Sigmoid colon (tissue), 4 donors: ENCODE measurements around the gene FAS.

Experiments used
- EP300 ChIP-seq, 4 donors: sonication (generic); formaldehyde crosslinking; IDR thresholded peaks; one replicate each; pipeline ENCODE4 v1.6.1; 2017; ENCODE audit warnings: antibody characterized with exemption in 4 of 4
- POLR2A ChIP-seq, 2 donors: fragments of 450-650 bp; IDR thresholded peaks; one replicate each; pipeline ENCODE4 v1.6.1; 2016; ENCODE audit warnings: antibody characterized with exemption in 2 of 2, mild to moderate bottlenecking in 2 of 2, moderate library complexity in 2 of 2
- POLR2AphosphoS5 ChIP-seq, 4 donors: sonication (generic); formaldehyde crosslinking; IDR thresholded peaks; one replicate each; pipeline ENCODE4 v1.6.1; 2017; ENCODE audit warnings: antibody characterized with exemption in 4 of 4
- TF ChIP-seq, protein P1 (sequence below), 4 experiments: fragments of 450-650 bp in 3 of 4; fragments of 200-600 bp in 1 of 4; IDR thresholded peaks; one replicate each; pipeline ENCODE4 v1.5.1; 2016 to 2019; ENCODE audit warnings: antibody characterized with exemption in 4 of 4, mild to moderate bottlenecking in 3 of 4, moderate library complexity in 2 of 4

DNA sequence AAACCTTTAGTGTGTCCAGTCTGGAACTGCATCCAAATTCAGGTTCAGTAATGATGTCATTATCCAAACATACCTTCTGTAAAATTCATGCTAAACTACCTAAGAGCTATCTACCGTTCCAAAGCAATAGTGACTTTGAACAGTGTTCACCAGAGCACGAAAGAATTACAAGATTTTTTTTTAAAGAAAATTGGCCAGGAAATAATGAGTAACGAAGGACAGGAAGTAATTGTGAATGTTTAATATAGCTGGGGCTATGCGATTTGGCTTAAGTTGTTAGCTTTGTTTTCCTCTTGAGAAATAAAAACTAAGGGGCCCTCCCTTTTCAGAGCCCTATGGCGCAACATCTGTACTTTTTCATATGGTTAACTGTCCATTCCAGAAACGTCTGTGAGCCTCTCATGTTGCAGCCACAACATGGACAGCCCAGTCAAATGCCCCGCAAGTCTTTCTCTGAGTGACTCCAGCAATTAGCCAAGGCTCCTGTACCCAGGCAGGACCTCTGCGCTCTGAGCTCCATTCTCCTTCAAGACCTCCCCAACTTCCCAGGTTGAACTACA, 694 bp upstream of the FAS start:
- TF ChIP-seq, protein P1, sequence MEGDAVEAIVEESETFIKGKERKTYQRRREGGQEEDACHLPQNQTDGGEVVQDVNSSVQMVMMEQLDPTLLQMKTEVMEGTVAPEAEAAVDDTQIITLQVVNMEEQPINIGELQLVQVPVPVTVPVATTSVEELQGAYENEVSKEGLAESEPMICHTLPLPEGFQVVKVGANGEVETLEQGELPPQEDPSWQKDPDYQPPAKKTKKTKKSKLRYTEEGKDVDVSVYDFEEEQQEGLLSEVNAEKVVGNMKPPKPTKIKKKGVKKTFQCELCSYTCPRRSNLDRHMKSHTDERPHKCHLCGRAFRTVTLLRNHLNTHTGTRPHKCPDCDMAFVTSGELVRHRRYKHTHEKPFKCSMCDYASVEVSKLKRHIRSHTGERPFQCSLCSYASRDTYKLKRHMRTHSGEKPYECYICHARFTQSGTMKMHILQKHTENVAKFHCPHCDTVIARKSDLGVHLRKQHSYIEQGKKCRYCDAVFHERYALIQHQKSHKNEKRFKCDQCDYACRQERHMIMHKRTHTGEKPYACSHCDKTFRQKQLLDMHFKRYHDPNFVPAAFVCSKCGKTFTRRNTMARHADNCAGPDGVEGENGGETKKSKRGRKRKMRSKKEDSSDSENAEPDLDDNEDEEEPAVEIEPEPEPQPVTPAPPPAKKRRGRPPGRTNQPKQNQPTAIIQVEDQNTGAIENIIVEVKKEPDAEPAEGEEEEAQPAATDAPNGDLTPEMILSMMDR (IDR thresholded peaks at IDR 0.05), result no peak
- TF ChIP-seq EP300 (IDR thresholded peaks at IDR 0.05), result no peak
- TF ChIP-seq POLR2AphosphoS5 (IDR thresholded peaks at IDR 0.05), result peak; percentile 43 to 61 (median 54)
- no peak for TF ChIP-seq POLR2A (IDR thresholded peaks at IDR 0.05)
